KOPT-K1 (cell line): Measurements from ENCODE around the gene COPB2.
"Not testable (repeated sequence)": the region's sequence is repeated elsewhere in the genome, so short reads cannot be mapped to it uniquely, and the experiment has no call there.

ENCODE experiments used
- H3K27ac ChIP-seq: fragments of 200-600 bp; sonication (generic); 2 replicates; pipeline ENCODE4 v1.5.1; 2016; ENCODE audit warnings: antibody characterized with exemption, mild to moderate bottlenecking, low read depth, low read length; ENCODE audit not compliant: poor library complexity, severe bottlenecking
- H3K36me3 ChIP-seq: fragments of 200-600 bp; sonication (generic); 2 replicates; pipeline ENCODE4 v1.5.1; 2017; ENCODE audit warnings: antibody characterized with exemption, mild to moderate bottlenecking, low read length, moderate library complexity; ENCODE audit not compliant: insufficient read depth
- H3K9me3 ChIP-seq: fragments of 200-600 bp; sonication (generic); 2 replicates; pipeline ENCODE4 v1.5.1; 2017; ENCODE audit warnings: antibody characterized with exemption, low read length, mild to moderate bottlenecking; ENCODE audit not compliant: insufficient read depth, poor library complexity, severe bottlenecking

The COPB2 gene

DNA sequence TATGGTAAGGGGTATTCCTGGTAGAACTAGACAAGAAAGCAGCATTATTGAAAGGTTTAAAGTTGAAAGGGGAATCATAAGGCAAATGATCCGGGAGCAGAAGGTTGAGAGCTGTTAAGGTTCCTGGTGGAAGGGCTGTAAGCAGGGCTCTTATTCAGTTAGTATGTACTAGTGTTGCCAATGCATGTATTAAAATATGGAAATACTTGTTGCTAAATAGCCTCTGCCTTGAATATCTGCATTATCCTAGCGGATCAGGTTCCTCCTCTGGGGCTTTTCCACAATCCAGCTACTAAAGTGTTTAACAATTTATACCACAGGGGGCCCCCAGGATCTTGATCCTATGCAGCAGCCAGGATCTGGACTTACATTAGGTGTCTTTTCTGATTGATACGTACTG is 7.3 kb upstream of the COPB2 start:
- no peak overlapping the region for H3K27ac ChIP-seq
- H3K9me3 ChIP-seq: peaks cover 6% of the 10 kb centered on the region
- H3K36me3 ChIP-seq: no peaks in the 10 kb centered on the region

GRCh38 chr3:139394116-139394515 is 4.7 kb upstream of the COPB2 start:
- Histone ChIP-seq H3K27ac (no peak overlapping the region), H3K9me3 (no peaks in the 10 kb centered on the region), H3K36me3 (no peaks in the 10 kb centered on the region)

DNA sequence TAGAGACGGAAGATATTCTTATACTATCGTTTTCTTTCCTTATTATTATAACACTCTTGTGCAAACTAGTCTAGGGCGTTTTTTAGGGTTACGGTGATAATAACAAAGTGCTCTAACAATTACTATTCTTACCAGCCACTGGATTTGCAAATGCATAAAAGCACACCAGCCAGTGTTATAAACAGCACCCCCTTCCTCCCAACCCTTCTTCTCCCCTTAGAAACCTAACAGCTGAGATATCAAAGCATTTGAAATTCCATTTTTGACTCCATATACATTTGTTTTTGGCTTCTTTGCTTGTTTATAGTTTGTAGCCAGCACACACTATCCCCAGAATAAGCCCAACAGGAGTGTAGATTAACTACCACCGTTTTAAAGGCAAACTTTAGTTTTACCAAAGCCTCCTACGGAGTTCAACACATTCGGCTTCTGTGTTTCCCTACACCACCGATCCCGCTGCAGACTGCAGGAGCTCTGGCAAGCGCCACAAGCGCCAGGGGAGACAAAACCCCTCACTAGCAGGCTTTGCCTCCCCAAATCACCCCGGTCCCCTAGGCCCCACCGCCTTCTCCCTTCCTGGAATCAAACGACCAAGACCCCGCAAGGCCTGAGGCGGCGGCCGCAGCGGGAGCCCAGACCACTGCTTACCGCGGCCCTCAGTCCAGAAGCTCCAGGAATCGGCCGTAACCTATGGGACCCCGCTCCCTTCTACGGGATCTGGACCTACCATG is 461 bp downstream of the COPB2 start:
- Histone ChIP-seq H3K36me3 (peaks cover 9% of the 10 kb centered on the region; the same call in 1 of the 2 replicates), H3K9me3 (no peaks in the 10 kb centered on the region), H3K27ac (peak overlapping the region; percentile 80)

DNA sequence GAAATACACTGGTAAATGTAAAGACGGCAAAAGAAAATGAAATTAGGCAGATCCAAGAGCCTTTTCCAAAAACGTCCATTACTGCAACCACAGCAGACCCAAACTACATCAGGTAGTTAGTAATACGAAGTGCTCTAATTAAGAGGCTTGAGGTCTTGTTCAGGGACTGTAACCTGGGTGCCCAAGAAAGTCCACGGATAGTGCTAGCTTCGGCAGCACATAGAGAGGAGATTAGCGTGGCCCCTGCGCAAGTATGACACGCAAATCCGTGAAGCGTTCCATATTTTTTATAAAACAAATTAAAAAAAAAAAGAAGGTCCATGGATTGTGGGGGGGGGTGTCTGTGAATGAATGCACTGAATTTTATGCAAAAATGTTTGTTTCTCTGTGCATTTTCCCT is 1.4 kb downstream of the COPB2 start:
- no peaks in the 10 kb centered on the region for H3K9me3 ChIP-seq
- no peak overlapping the region for H3K27ac ChIP-seq
- peaks cover 14% of the 10 kb centered on the region; the same call in 1 of the 2 replicates for H3K36me3 ChIP-seq

DNA sequence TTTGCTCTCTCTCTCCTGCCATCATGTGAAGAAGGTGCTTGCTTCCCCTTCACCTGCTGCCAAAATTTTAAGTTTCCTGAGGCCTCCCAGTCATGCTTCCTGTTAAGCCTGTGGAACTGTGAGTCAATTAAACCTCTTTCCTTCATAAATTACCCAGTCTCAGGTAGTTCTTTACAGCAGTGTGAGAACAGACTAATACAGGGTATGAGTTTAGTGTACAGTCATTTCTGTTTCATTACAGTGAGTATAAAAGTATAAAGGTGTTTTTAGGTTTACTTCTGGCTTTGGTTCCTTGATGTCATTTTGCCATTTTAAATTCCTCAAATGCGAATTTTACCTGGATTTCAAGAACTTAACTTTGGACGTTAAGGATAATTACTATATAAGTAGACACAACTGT is 7.2 kb downstream of the COPB2 start:
- not testable (repeated sequence) for H3K9me3 ChIP-seq, H3K27ac ChIP-seq
- peaks cover 69% of the 10 kb centered on the region for H3K36me3 ChIP-seq

GRCh38 chr3:139380575-139380974 is 8.9 kb downstream of the COPB2 start:
- H3K9me3 ChIP-seq: no peaks in the 10 kb centered on the region
- no peak overlapping the region for H3K27ac ChIP-seq
- H3K36me3 ChIP-seq: peaks cover 83% of the 10 kb centered on the region

GRCh38 chr3:139378587-139379241 is 10.7 kb downstream of the COPB2 start:
- Histone ChIP-seq H3K9me3 (no peaks in the 10 kb centered on the region), H3K27ac (no peak overlapping the region), H3K36me3 (peaks cover 90% of the 10 kb centered on the region)

GRCh38 chr3:139377378-139377777 is 12.1 kb downstream of the COPB2 start:
- Histone ChIP-seq H3K36me3 (peaks cover 93% of the 10 kb centered on the region), H3K27ac (no peak overlapping the region), H3K9me3 (no peaks in the 10 kb centered on the region)

GRCh38 chr3:139374099-139374498 is 15.3 kb downstream of the COPB2 start:
- no peak overlapping the region for H3K27ac ChIP-seq
- H3K9me3 ChIP-seq: no peaks in the 10 kb centered on the region
- peaks cover 93% of the 10 kb centered on the region for H3K36me3 ChIP-seq

DNA sequence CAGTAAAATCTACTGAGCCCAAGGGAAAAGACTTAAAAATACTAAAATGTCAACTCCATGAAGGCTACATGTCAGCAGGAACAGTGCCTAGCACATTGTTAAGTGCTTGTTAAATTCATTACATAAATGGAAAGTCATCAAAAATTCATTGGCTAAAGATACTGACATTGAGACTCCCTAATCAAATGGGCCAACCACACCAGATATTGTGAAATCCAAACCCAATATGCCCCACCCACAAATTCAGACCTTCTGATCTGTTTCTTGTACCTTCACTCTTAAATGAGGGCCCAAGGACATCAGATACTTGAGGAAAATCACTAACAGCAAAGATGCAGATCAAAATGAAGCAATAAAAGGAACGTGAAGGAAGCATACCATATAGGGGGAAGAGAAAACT is 24.9 kb downstream of the COPB2 start:
- Histone ChIP-seq H3K27ac (no peak overlapping the region), H3K9me3 (no peaks in the 10 kb centered on the region), H3K36me3 (peaks cover 100% of the 10 kb centered on the region)

- H3K27ac ChIP-seq: no peak overlapping the region
- H3K9me3 ChIP-seq: no peaks in the 10 kb centered on the region
- H3K36me3 ChIP-seq: peaks cover 100% of the 10 kb centered on the region
These were observed 28.2 kb downstream of the COPB2 start for GRCh38 chr3:139361276-139361675.

DNA sequence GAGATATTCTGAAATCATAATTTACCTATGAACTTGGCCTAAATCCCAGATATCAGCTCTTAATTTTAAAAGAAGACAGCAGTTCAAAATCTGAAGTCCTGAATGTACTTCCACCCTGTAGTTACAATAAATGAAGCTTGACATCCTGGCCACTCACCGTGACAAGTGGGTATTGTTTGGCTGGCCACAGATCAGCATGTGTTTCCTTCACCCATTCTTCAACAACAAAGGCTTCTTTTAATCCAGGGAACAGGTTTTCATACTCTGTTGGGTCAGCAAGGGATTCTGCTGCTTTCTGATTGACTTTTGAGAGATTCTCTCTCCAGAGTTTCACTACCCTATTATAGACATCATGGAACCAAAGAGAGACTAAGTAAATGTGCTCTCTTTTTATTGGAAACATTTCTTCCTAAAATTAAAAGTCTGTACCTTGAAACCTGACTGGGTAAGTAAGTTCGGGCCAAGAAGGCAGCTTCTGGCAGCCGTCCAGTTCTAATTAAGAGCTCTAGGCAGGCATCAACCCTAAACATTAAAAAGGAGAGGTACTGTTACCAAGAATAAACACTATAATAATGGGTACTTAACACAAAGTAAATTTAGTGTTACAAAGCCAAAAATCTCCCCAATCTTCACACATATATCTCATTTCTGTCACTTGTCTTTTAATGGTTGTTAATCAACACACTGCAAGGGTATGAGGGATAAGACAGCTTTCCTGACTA is 30.4 kb downstream of the COPB2 start:
- Histone ChIP-seq H3K9me3 (no peaks in the 10 kb centered on the region), H3K36me3 (peaks cover 100% of the 10 kb centered on the region), H3K27ac (no peak overlapping the region)

- H3K27ac ChIP-seq: no peak overlapping the region
- peaks cover 100% of the 10 kb centered on the region for H3K36me3 ChIP-seq
- H3K9me3 ChIP-seq: no peaks in the 10 kb centered on the region
These were observed 31.5 kb downstream of the COPB2 start for GRCh38 chr3:139357899-139358298.

- H3K27ac ChIP-seq: no peak overlapping the region
- H3K9me3 ChIP-seq: no peaks in the 10 kb centered on the region
- peaks cover 100% of the 10 kb centered on the region for H3K36me3 ChIP-seq
These were observed 33.6 kb downstream of the COPB2 start for GRCh38 chr3:139355891-139356290.

GRCh38 chr3:139355476-139355875 is 34.0 kb downstream of the COPB2 start:
- H3K27ac ChIP-seq: no peak overlapping the region
- peaks cover 100% of the 10 kb centered on the region for H3K36me3 ChIP-seq
- H3K9me3 ChIP-seq: no peaks in the 10 kb centered on the region
